Esophagus muscularis mucosa (tissue), 3 donors: ENCODE data around the gene CCDC87.

Experiments used
- CTCF ChIP-seq, 3 experiments: fragments of 200-600 bp in 2 of 3; fragments of 450-650 bp in 1 of 3; sonication (generic) in 2 of 3; IDR thresholded peaks; one replicate each; pipeline ENCODE4 v1.5.1; 2017 to 2019; ENCODE audit warnings: antibody characterized with exemption in 3 of 3, mild to moderate bottlenecking in 2 of 3, moderate library complexity in 1 of 3
- POLR2A ChIP-seq: fragments of 450-650 bp; IDR thresholded peaks from one replicate; pipeline ENCODE4 v1.6.1; 2017; ENCODE audit warnings: antibody characterized with exemption, moderate library complexity, mild to moderate bottlenecking, low read depth
- POLR2AphosphoS5 ChIP-seq, 2 donors: sonication (generic); formaldehyde crosslinking; IDR thresholded peaks; one replicate each; pipeline ENCODE4 v1.6.1; 2017; ENCODE audit warnings: antibody characterized with exemption in 2 of 2

DNA sequence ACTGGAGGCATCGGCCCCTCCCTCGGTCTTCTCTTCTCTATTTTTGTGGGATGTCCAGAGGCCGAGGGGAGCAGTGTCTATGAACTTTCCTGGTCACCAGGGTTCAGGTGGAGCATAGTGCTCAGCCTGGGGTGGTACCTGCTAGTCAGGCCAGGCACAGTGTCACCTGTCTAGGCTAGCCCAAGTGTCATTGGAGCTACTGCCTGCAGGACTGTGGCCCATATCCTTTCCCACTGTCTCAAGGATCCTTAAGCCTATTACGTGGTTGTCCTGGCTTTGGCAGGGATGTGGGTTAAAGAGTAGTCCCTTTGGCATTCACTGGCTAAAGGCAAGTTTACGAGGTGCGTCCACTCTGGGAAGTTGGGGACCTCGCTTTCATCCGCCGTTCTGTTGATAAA lies 32.9 kb upstream of the CCDC87 start:
- TF ChIP-seq CTCF (IDR thresholded peaks at IDR 0.05) (no peak), POLR2A (no peak), POLR2AphosphoS5 (IDR thresholded peaks at IDR 0.05) (no peak)
